OCI-LY7 (cell line): ENCODE results near the gene GZMM. TPM values are rescaled to one million over a fixed set of nuclear protein-coding genes. Genes with fewer than 3 reads are reported as not detected.
A peak's percentile ranks its signal among the peaks of the same experiment; 100 is the strongest.

Source experiments
- BruUV-seq: library from RNA; stranded (reverse); fragments of 400-500 nt; replicated peaks from 2 replicates; lab custom pipeline; 2021; lab: Mats Ljungman, UMichigan
- CTCF ChIA-PET: fragments of 300-600 bp; sonication (Branson Sonifier 250); formaldehyde crosslinking; loops from one replicate; lab custom pipeline; 2022; ENCODE audit warnings: antibody characterized with exemption; ENCODE audit not compliant: unreplicated experiment; lab: Charles Lee
- POLR2A ChIA-PET: fragments of 300-600 bp; sonication (Branson Sonifier 250); formaldehyde crosslinking; loops from one replicate; lab custom pipeline; 2022; ENCODE audit warnings: antibody characterized with exemption; lab: Charles Lee
- DNase-seq: peaks from one replicate; pipeline ENCODE4 v3.0.0-alpha.2; 2015; ENCODE audit warnings: low spot score
- H2AFZ ChIP-seq: fragments of 200-600 bp; sonication (generic), shearing (Covaris generic); 2 replicates; pipeline ENCODE4 v1.6.1; 2014; ENCODE audit warnings: mild to moderate bottlenecking, antibody characterized with exemption, low read length, moderate library complexity
- H3K27ac ChIP-seq: fragments of 200-600 bp; sonication (generic); 2 replicates; pipeline ENCODE4 v1.5.1; 2014; ENCODE audit warnings: mixed run types, low read depth, mild to moderate bottlenecking, moderate library complexity, low read length, inconsistent platforms; ENCODE audit not compliant: poor library complexity, severe bottlenecking
- H3K36me3 ChIP-seq: fragments of 200-600 bp; sonication (generic); 2 replicates; pipeline ENCODE4 v1.6.1; 2014; ENCODE audit warnings: mild to moderate bottlenecking, antibody characterized with exemption, low read length, moderate library complexity, mixed read lengths; ENCODE audit not compliant: insufficient read depth
- H3K4me1 ChIP-seq: fragments of 200-600 bp; sonication (generic); 2 replicates; pipeline ENCODE4 v1.5.1; 2014; ENCODE audit warnings: mild to moderate bottlenecking, low read length; ENCODE audit not compliant: insufficient read depth, poor library complexity, severe bottlenecking
- H3K4me2 ChIP-seq: fragments of 200-600 bp; sonication (generic); 2 replicates; pipeline ENCODE4 v1.6.1; 2014; ENCODE audit warnings: mild to moderate bottlenecking, low read length
- H3K4me3 ChIP-seq: fragments of 200-600 bp; sonication (generic); 2 replicates; pipeline ENCODE4 v1.5.1; 2014; ENCODE audit warnings: mild to moderate bottlenecking, low read depth, low read length; ENCODE audit not compliant: poor library complexity, severe bottlenecking
- H3K79me2 ChIP-seq: fragments of 200-600 bp; sonication (generic); 2 replicates; pipeline ENCODE4 v1.6.1; 2016; ENCODE audit warnings: low read depth, mild to moderate bottlenecking, low read length, moderate library complexity, mixed read lengths; ENCODE audit not compliant: insufficient read depth
- H3K9me2 ChIP-seq: fragments of 200-600 bp; sonication (generic); 2 replicates; pipeline ENCODE4 v1.6.1; 2016; ENCODE audit warnings: mild to moderate bottlenecking, low read length, mixed read lengths; ENCODE audit not compliant: insufficient read depth
- H3K9me3 ChIP-seq: fragments of 200-600 bp; sonication (generic); 2 replicates; pipeline ENCODE4 v1.6.1; 2014; ENCODE audit warnings: mild to moderate bottlenecking, mixed run types, low read length, mixed read lengths
- H4K20me1 ChIP-seq: fragments of 200-600 bp; sonication (generic); 2 replicates; pipeline ENCODE4 v1.6.1; 2014; ENCODE audit warnings: mild to moderate bottlenecking, antibody characterized with exemption, low read length, moderate library complexity, mixed read lengths; ENCODE audit not compliant: insufficient read depth
- CTCF ChIP-seq: fragments of 200-600 bp; sonication (generic); conservative IDR thresholded peaks from 2 replicates; pipeline ENCODE4 v1.5.1; 2014; ENCODE audit warnings: mild to moderate bottlenecking, antibody characterized with exemption, low read length, moderate library complexity, mixed read lengths
- EZH2phosphoT487 ChIP-seq: fragments of 200-600 bp; sonication (generic); IDR thresholded peaks from 2 replicates; pipeline ENCODE4 v1.6.1; 2018; ENCODE audit warnings: low read depth, borderline replicate concordance, mild to moderate bottlenecking, mixed run types, antibody characterized with exemption, low read length, moderate library complexity, mixed read lengths
- intact Hi-C: fragments of 100-400 bp; cut with micrococcal nuclease; formaldehyde crosslinking; loops from one replicate; pipeline ENCODE4 v1.10.0; 2022; ENCODE audit not compliant: unreplicated experiment
- total RNA-seq, 2 experiments: library from RNA; depleted of rRNA in 1 of 2; stranded (reverse); fragments of >200 nt in 1 of 2; shearing (Covaris generic) in 1 of 2; gene quantifications; 2 replicates each; pipeline ENCODE4 v1.2.3, GENCODE V29; 2014 to 2022

GZMM gene
- total RNA-seq, 2 experiments from 2014 or later = not detected

DNA sequence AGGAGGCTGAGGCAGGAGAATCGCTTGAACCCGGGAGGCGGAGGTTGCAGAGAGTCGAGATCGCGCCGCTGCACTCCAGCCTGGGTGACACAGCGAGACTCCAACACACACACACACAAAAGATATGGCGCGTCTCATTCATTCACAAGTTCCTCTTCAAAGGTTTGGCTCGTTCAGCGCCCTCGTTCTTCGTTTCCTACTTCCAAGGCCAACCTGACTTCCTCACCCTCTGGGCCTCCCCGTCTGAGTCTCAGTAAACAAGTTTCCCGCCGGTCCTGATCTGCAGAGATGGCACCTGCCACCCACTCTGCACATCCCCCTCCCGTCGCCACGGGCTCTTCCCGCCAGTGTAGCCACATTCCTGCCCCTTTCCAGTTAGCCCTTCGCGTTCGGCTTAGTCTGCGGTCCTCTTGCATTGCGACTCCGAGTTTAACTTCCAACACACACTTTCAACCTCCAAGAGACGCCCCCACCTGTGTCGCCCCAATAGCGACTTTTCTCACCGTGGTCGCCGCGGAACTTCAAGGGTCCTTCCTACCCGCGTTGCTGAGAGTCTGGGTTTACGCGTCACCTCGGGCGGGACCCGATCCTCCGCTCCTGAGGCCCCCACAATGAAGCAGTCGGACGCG lies 27.2 kb downstream of the GZMM start:
- Histone ChIP-seq H3K4me3 (peak overlapping the region; percentile 95), H3K27ac (peak overlapping the region; percentile 88), H3K4me2 (peak overlapping the region; percentile 75), H2AFZ (peak overlapping the region; percentile 53), H3K36me3 (peaks cover 14% of the 10 kb centered on the region; the same call in 1 of the 2 replicates), H3K79me2 (peaks cover 35% of the 10 kb centered on the region), H3K9me3 (no peaks in the 10 kb centered on the region), H4K20me1 (peaks cover 6% of the 10 kb centered on the region; the same call in 1 of the 2 replicates), H3K9me2 (no peaks in the 10 kb centered on the region), H3K4me1 (peaks cover 32% of the 10 kb centered on the region)
- no TSS peak for BruUV-seq
- POLR2A ChIA-PET = interaction anchor here (0.7 to 0.9 kb wide), 2 partner anchors 39 to 102 kb away, joined by 3 read pairs; partner anchors contain the start of gene CDC34
- CTCF ChIA-PET = no interaction called here
- TF ChIP-seq CTCF = no peak
- TF ChIP-seq EZH2phosphoT487 = no peak
- DNase-seq = peak; percentile 74
- intact Hi-C loops = loop anchor here (2.0 to 5.0 kb wide), 4 partner anchors 39 to 226 kb away; partner anchors contain the start of genes CDC34, PTBP1, RNF126 and TPGS1

DNA sequence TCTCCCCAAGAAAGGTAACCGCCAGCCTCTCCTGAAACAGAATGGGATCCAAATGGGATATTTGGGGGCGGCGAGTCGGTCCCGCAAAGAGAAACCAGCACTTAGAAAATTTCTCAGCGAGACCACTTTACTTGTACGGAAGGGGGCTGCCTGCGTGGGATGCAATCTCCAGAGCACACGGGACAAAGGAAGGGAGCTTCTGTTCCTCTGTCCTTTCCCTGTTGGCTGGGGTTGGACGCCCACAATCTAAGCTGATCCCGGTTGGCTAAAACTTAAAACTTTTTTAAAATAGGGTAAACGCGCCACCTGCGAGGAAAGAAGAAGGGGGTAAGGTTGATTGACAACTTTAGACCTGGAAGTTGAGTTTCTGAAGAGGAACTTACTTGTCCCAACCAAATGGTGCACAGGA lies 27.7 kb downstream of the GZMM start:
- TSS peak; percentile 91 for BruUV-seq
- CTCF ChIA-PET = no interaction called here
- Histone ChIP-seq H3K4me2 (peak overlapping the region; percentile 75), H3K4me1 (peaks cover 32% of the 10 kb centered on the region), H3K36me3 (peaks cover 14% of the 10 kb centered on the region), H4K20me1 (peaks cover 6% of the 10 kb centered on the region; the same call in 1 of the 2 replicates), H2AFZ (peak overlapping the region; percentile 53), H3K9me2 (no peaks in the 10 kb centered on the region), H3K9me3 (no peaks in the 10 kb centered on the region), H3K27ac (peak overlapping the region; percentile 88), H3K79me2 (peaks cover 40% of the 10 kb centered on the region), H3K4me3 (peak overlapping the region; percentile 95)
- DNase-seq = peak; percentile 62
- intact Hi-C loops = loop anchor here (2.0 to 5.0 kb wide), 4 partner anchors 39 to 226 kb away; partner anchors contain the start of genes CDC34, PTBP1, RNF126 and TPGS1
- POLR2A ChIA-PET = interaction anchor here (0.9 kb wide), 1 partner anchor 40 kb away, joined by 3 read pairs; the partner anchor contains the start of gene CDC34
- TF ChIP-seq EZH2phosphoT487 = no peak

DNA sequence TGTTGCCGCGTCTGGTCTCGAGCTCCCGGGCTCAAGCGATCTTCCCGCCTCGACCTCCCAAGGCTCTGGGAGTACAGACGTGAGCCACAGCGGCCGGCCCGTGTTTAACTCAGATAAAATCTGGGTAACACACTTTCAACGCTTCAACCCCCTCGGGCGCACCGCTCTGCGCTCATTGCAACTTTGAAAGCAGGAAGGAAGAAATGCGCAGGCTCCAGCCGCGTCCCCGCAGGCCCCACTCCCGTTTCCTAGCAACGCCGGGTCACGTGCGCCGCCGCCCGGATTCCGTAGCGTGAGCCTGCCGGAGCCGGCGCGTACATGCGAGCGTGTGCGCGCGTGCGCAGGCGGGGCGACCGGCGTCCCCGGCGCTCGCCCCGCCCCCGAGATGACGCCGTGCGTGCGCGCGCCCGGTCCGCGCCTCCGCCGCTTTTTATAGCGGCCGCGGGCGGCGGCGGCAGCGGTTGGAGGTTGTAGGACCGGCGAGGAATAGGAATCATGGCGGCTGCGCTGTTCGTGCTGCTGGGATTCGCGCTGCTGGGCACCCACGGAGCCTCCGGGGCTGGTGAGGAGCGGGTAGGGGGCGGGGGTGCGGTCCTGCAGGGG lies 28.4 kb downstream of the GZMM start, which contains the start of gene BSG:
TSS of gene BSG (plus strand) at position 457 of the 603 bp plus-strand sequence. CDS start at position 496, 39 bp downstream.
- ChIA-PET POLR2A (interaction anchor here (0.6 to 0.9 kb wide), 2 partner anchors 15 to 40 kb away, joined by 3 to 7 read pairs; partner anchors contain the start of gene CDC34), CTCF (no interaction called here)
- intact Hi-C loops = loop anchor here (2.0 to 5.0 kb wide), 4 partner anchors 40 to 225 kb away; partner anchors contain the start of genes CDC34, POLRMT, PTBP1 and RNF126
- Histone ChIP-seq H3K9me2 (no peaks in the 10 kb centered on the region), H3K9me3 (no peaks in the 10 kb centered on the region), H3K79me2 (peaks cover 47% of the 10 kb centered on the region), H3K27ac (peak within 1 kb of the TSS; percentile 88), H3K4me3 (peak within 1 kb of the TSS; percentile 95), H2AFZ (peak within 1 kb of the TSS; percentile 53), H3K4me1 (peaks cover 32% of the 10 kb centered on the region), H3K4me2 (peak within 1 kb of the TSS; percentile 78), H4K20me1 (peaks cover 6% of the 10 kb centered on the region; the same call in 1 of the 2 replicates), H3K36me3 (peaks cover 20% of the 10 kb centered on the region)
- TF ChIP-seq CTCF = no peak
- DNase-seq = peak; percentile 99
- BruUV-seq = no TSS peak
